Activated T-cell treated with anti-CD3 and anti-CD28 coated beads for 48 hours (primary cell): Measurements from ENCODE around the gene ITGA1.
"Not testable (repeated sequence)": the region's sequence is repeated elsewhere in the genome, so short reads cannot be mapped to it uniquely, and the experiment has no call there.

Experiments
- DNase-seq: peaks from one replicate; pipeline ENCODE4 v3.0.0-alpha.2; 2020; ENCODE audit warnings: low read depth

ITGA1 gene

DNA sequence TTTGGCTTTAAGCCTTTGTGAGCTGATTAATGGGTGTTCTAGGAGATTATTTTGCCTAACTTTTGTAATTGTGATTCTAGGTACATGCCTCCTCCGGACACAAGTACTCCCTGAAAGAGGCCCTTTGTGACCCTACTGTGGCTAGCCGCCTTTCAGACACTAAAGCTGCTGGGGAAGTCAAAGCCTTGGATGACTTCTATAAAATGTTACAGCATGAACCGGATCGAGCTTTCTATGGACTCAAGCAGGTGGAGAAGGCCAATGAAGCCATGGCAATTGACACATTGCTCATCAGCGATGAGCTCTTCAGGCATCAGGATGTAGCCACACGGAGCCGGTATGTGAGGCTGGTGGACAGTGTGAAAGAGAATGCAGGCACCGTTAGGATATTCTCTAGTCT, 13.6 kb downstream of the ITGA1 start:
- no peak for DNase-seq

DNA sequence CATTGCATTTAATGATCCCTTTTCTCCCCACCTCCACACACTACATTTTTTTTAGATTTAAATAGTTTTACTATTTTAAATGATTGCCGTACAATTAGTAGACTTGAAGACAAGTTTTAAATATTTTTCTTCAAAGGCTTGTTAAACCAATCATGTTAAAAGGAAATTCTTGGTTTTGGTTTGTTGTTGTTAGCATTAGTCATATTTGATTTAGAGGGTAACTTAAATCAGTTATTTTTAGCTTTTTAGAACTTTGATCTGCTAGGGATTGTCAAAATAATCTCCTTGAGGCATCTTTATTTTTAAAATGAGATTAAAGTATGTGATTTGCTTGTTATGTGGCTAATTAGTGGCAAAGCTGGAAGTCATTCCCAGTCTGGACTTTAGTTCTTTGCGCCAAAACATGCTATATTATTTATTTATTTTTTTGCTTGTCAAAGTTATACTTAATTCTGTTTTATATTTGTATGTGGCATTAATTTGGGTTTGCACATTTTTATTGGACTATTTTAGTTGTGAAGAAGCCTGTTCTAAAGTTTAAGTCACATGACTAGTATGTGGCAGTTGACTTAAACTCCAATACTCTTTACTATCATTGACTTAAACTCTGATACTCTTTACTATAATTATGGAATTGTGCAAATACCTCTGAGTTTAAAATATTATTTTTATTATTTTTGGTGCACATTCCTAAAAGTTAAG, 14.7 kb downstream of the ITGA1 start:
- DNase-seq: no peak

DNA sequence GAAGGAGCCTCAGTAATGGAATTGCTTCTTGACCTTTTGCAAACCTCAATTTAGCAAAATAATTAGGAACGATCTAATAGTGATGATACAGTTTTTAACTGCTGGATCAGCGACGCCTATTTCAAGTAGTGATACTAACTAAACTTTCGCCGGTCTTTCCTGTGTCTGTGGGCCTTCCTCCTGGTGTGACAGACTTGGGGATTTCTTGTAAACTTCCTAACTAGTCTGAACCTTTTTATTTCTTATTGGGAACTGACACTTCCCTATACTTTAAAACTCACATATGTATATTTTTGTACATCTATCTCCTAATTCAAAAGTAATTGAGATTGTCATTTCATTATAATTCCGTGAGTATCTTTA, 15.2 kb downstream of the ITGA1 start:
- DNase-seq: no peak

DNA sequence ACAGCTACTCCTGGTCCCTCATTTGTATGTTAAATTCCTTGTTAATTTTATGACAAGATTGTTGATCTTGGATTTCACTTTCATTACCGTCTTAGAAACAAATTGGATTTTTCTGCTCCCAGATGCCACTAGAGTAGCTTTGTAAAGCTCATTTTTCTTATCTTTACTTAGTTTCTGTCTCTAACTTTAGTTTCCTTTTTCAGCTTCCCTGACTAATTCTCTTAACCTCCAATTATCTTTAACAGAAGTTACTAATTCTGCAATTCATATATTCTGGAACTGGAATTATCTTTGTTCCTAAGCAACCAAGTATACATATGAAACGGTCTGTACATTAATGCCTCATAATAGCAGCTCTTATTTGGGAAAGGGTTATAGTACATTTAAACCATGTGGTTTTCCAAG, 16.7 kb downstream of the ITGA1 start:
- no peak for DNase-seq

- DNase-seq: no peak
Measured at GRCh38 chr5:52804981-52805380, 17.3 kb downstream of the ITGA1 start.

DNA sequence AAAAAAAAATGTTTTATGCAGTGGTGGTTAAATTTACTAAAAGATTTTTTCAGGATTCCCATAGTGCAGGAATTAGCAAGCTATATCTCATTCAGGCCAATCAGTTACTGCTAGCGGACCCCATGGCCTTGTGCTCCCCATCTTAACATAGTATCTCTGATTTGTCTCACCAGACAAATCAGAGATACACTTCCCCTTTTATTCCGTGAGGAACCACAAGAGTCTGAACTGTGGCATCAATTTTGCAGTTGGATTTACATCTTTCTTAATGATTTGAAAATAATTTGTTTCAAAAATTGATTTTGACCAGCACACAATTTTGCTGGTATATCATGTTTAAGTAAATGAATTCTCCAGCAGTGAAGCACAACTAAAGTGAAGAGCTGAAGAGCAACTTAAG, 17.9 kb downstream of the ITGA1 start:
- DNase-seq: no peak

GRCh38 chr5:52807037-52807436, 19.3 kb downstream of the ITGA1 start:
- DNase-seq: no peak

GRCh38 chr5:52807723-52808122, 20.0 kb downstream of the ITGA1 start:
- DNase-seq: no peak

GRCh38 chr5:52808316-52808901, 20.7 kb downstream of the ITGA1 start:
- DNase-seq: no peak

- DNase-seq: no peak
Measured at GRCh38 chr5:52809884-52810283, 22.2 kb downstream of the ITGA1 start.

DNA sequence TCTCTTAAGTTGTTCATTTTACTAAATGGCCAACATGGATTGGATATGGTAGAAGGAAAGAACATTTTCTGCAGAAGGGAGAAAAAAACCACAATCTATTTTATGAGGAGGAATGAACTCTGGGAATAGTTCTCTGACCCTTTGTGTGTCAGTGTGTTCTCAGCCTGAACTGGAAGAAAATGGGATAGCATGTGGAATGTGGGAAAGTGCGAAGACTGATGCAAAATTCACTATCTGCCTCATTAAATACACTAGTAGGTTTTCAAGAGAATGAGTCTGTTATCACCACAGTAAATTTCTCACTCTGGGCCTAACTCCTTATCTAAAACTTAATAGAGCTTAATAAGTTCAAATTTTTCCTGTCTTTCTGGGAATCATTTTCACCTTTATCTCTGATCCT, 22.7 kb downstream of the ITGA1 start:
- no peak for DNase-seq

DNA sequence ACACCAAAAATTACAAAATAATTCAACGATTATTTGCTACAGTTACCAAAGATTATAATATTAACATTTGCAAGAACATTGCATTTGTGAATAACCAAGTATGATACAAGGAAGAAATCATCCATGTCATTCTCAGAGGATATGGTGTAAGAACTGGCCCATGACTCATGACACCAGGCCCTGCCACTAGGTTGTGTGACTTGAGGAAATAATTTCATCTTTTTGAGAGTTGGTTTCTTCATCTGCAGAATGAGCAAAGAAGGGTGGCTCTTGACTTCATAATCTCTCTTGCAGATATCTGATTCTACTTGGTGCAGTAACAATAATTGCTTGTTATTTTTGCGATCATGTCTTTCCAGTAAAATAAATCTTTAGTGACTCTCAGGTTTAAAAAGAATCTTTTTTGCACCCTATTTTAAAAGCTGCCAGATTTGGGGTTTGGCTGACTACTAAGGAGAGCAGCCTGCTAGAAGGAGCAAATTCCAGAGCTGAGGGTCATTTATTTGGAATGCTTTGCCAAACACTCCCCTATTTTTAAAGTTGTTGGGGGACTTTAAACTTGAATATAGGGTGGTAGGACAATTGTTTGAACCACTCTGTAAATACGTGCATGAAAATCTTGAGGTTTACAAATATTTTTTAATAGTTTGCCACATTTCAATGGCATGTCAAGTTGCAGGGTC, 23.5 kb downstream of the ITGA1 start:
- no peak for DNase-seq

GRCh38 chr5:52814352-52815148, 26.8 kb downstream of the ITGA1 start:
- DNase-seq: no peak

GRCh38 chr5:52817818-52818217, 30.1 kb downstream of the ITGA1 start:
- DNase-seq: no peak

- DNase-seq: no peak
Measured at GRCh38 chr5:52818360-52818759, 30.6 kb downstream of the ITGA1 start.

- DNase-seq: not testable (repeated sequence)
Measured at GRCh38 chr5:52818807-52819206, 31.1 kb downstream of the ITGA1 start.

- no peak for DNase-seq
Measured at GRCh38 chr5:52821901-52822300, 34.2 kb downstream of the ITGA1 start.

DNA sequence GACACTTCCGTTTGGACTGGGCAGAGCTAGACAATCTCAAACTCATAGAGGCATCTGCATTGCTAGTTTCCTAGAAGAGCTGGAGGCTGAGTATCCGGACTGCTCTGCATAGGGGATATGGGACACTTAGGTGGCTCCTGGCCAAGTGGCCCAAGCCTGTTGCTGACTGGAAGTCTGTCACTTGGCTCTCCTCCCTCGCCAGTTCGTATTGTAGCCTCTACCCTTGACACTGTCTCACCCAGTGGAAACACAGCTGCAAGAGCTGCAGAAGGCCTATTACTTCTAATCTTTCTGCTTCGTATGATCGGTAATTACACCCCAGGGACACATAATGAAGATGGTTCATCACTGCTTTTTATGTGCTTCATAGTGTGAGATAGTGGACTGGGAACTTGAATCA, 34.7 kb downstream of the ITGA1 start:
- no peak for DNase-seq

DNA sequence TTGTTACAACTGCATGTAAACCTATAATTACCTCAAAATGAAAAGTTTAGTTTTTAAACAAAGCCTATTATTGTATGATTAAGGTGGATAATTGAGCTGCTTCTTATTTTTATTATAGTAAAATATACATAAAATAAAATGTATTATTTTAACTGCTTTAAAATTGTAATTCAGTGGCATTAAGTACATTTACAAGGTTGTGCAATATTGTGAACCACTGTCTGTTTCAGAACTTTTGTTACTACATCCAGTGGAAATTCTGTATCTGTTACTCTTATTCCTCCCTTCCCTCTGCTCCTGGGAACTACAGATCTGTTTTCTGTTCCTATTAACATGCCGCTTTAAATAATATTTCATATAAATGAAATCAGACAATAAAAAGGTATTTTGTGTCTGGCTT, 37.1 kb downstream of the ITGA1 start:
- no peak for DNase-seq

DNA sequence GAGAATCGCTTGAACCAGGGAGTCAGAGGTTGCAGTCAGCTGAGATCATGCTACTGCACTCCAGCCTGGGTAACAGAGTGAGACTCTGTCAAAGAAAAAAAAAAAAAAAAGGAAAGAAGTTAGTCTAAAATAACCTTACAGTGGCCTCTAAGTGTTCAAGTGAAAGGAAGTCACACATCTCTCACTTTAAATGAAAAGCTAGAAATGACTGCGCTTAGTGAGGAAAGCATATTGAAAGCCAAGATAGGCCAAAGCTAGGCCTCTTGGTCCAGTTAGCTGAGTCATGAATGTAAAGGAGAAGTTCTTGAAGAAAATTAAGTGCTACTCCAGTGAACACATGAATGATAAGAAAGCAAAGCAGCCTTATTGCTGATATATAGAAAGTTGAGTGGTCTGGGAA, 38.1 kb downstream of the ITGA1 start:
- DNase-seq: no peak

DNA sequence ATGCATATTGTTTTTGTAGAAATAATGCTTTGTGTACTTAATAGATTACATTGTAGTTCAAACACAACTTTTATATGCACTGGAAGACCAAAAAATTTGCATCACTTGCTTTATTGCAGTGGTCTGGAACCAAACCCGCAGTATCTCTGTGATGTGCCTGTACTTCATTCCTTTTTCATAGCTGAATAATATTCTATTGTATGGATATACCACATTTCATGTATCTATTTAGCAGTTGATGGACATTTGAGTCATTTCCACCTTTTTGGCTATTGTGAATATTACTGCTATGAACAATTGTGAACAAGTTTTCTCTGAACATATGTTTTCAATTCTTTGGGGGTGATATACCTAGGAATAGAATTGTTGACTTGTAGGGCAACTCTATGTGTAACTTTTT, 40.1 kb downstream of the ITGA1 start:
- no peak for DNase-seq

DNA sequence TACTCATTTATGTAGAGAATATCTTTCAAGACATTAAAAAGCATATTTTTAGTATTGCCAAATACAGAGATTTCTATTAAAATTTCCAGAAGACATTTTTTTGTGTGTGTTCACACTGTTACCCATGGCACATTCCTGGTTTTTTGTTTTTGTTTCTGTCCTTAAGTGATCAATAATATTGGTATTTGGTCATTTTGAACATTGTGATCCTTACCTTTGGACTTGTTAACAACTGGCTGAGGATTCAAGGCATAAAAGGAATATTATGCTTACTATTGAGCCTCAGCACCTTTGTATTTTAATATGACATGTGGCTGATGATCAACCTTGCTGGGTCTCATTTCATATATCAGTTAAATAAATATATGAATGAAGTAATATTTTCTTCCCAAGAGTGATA, 41.9 kb downstream of the ITGA1 start:
- no peak for DNase-seq

DNA sequence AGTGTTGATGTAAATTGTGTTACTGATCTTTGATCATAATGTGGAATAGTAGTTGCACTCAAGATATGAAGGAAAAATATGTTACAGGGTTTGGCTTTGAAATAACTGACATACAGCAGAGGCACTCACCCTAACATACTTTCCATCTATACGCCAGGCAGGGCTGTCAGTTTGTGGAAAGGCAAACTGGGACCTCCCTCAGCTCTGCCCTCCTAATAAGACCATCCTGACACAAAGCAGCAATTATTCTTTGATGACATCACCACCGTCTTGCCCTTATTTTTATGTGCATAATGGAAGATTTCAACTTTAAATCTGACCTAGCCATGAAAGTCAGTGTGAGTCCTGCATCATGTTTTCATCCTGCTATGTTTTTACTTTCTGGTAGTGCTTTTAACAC, 42.9 kb downstream of the ITGA1 start:
- no peak for DNase-seq
